T-helper 22 cell (primary cell): ENCODE measurements around the gene RBBP8.
"Not testable (repeated sequence)": the region's sequence is repeated elsewhere in the genome, so short reads cannot be mapped to it uniquely, and the experiment has no call there.

Source experiments
- DNase-seq: peaks from one replicate; pipeline ENCODE4 v3.0.0-alpha.2; 2020; ENCODE audit warnings: low read depth

The RBBP8 gene

DNA sequence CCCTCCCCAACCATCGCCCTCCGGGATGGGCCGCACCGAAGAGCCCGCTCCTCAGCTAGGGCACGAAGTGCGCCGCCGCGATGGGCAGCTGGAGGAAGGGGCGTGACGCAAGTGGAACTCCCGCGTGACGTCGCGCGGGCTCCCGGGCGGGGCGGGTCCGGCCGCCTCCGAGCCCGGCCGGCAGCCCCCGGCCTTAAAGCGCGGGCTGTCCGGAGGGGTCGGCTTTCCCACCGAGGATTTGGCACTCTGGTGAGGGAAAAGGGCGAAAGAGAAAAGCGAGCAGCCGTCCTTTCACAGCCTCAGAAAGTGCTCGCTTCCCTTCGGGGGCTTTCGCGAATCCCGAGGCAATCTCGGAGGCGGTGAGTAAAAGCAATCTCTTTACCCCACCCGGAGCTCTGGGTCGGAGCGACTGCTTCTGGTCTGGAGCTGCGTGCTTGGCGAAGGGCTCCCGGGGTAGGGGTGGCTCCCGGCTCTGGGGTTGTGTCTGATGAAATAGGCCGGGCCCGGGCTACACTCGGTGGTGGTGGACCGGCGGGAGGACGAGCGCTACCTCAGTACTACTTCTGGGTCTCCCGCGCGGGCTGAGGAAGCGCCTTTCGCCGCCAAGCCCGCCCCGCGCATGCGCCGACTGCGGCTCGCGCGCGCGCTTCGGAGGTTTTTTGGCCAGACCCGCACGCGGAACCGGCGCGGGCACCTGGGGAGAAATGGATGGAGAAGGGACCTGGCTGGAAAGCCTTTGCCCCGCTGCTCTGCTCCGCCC is at the start of gene RBBP8:
RBBP8 (plus strand) TSS at position 123 of the 760 bp plus-strand sequence. CDS start 3,524 bp downstream, outside the sequence.
- DNase-seq = peak; percentile 66

- DNase-seq = no peak
These were observed 49.3 kb upstream of the RBBP8 start for GRCh38 chr18:22883827-22884226.

DNA sequence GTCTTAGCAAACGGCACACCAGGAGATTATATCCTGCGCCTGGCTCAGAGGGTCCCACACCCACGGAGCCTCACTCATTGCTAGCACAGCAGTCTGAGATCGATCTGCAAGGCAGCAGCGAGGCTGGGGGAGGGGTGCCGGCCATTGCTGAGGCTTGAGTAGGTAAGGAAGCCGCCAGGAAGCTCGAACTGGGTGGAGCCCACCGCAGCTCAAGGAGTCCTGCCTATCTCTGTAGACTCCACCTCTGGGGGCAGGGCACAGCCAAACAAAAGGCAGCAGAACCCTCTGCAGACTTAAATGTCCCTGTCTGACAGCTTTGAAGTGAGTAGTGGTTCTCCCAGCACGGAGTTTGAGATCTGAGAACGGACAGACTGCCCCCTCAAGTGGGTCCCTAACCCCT is 47.4 kb upstream of the RBBP8 start:
- not testable (repeated sequence) for DNase-seq

- no peak for DNase-seq
These were observed 33.7 kb upstream of the RBBP8 start for GRCh38 chr18:22899421-22899820.

DNA sequence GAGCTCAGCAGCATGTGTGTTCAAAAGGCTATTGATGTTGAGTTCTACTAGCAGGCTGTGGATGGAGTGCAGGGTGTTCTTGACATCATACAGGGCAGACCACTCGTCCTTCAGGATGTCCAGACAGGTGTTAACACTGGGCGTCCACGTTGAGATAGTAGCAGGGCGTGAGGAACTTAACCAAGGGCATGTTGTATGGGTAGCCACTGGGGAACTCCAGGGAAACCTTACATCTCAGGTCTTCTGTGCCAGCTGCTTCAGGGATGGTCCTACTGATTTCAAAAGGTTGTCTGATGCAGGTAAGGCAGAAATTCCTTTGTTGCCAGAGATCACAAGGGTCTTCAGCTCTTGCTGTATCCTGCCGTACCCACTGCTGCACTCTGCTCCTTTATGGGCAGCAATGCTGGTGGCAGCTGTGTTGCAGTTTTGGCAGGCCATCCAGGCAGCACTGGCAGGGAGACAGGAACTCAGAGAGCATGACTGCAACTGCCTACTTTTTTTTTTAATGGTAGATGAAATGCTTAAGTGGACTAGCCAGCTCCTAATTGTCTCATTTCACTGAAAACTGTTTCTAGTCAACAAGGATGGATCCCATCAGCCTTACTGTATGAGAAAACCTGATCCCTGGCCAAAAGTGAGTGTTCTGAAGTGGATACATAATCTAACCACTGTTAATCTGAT is 32.4 kb upstream of the RBBP8 start:
- DNase-seq = no peak

GRCh38 chr18:22902093-22902492 is 31.0 kb upstream of the RBBP8 start:
- DNase-seq = no peak

DNA sequence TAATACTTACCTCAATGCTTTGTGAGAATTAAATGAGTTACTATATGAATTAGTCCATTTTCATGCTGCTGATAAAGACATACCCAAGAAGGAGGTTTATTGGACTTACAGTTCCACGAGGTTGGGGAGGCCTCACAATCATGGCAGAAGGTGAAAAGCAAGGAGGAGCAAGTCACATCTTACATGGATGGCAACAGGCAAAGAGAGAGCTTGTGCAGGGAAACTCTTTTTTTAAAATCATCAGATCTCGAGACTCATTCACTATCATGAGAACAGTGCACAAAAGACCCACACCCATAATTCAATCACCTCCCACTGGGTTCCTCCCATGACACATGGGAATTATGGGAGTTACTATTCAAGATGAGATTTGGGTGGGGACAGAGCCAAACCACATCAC is 29.9 kb upstream of the RBBP8 start:
- not testable (repeated sequence) for DNase-seq

DNA sequence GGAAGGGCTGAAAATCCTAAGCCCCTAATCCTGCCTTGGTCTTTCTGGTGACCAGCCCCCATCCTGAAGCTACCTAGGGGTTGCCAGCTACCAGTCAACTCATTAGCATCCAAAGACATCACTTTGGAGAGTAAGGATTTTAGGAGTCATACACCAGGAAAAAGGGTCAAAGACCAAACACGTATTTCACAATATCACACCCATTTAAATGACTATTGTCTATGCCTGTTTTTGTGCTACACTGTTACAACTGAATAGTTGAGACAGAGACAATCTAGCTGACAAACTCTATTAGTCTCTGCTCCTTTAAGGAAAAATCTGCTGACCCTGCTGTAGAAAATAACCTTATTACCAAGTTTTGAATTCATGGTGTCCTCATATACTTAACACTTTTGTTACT is 21.0 kb upstream of the RBBP8 start:
- no peak for DNase-seq

GRCh38 chr18:22912835-22913234 is 20.3 kb upstream of the RBBP8 start:
- DNase-seq = no peak

GRCh38 chr18:22913861-22914260 is 19.3 kb upstream of the RBBP8 start:
- no peak for DNase-seq

DNA sequence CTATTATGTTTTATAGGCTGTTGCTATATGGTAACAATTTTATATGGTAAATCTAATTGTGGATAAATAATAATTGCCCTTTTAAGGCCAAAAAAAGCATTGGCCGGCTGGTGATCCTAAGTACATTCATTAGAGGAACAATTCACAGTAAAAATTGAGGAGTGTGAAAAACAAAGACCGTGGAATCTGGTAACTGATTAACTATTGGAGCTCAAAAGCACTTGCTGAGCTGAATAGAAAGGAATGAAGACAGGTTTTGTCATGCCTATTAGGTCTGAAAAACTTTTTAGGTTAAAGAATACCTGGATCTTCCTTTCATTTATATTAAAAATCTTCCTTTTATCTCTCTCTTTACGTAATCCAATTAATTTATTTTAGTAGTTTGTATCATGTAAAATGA is 18.5 kb upstream of the RBBP8 start:
- no peak for DNase-seq

- DNase-seq = no peak
These were observed 17.8 kb upstream of the RBBP8 start for GRCh38 chr18:22915337-22915736.

GRCh38 chr18:22921772-22922171 is 11.4 kb upstream of the RBBP8 start:
- DNase-seq = no peak

DNA sequence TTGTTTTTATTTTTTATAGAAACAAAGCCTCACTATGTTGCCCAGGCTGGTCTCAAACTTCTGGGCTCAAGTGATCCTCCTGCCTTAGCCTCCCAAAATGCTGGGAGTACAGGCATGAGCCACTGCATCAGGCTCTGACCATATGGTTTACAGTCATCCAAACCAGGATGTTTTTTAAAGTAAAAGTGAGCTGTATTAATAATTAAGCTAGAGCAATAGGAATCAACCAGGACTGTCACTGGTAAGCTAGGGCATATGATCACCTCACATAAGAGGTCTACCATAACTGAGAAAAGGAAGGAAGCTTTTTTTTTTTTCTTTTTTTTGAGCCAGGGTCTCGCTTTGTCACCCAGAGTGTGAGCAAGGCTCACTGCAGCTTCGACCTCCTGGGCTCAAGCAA is 8.5 kb upstream of the RBBP8 start:
- DNase-seq = no peak

DNA sequence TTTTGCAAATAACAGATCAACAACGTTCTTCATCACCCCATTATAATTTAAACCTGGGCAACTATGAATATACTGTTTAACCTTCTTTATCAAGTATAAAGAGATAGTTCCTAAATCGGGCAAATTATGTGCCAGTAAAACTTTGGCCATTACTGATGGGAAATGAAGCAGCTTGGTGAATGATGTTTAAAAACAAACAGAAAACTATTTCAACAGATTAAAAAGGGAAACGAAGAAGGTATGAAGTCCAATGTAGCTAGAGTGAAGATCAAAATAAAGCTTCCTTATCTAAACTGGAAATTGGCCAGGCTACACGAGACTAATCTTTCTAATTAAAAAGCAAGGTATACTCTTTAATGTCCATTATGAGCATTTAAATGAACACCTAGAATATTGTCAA is 6.7 kb upstream of the RBBP8 start:
- no peak for DNase-seq

- no peak for DNase-seq
These were observed 4.8 kb upstream of the RBBP8 start for GRCh38 chr18:22928339-22928738.

DNA sequence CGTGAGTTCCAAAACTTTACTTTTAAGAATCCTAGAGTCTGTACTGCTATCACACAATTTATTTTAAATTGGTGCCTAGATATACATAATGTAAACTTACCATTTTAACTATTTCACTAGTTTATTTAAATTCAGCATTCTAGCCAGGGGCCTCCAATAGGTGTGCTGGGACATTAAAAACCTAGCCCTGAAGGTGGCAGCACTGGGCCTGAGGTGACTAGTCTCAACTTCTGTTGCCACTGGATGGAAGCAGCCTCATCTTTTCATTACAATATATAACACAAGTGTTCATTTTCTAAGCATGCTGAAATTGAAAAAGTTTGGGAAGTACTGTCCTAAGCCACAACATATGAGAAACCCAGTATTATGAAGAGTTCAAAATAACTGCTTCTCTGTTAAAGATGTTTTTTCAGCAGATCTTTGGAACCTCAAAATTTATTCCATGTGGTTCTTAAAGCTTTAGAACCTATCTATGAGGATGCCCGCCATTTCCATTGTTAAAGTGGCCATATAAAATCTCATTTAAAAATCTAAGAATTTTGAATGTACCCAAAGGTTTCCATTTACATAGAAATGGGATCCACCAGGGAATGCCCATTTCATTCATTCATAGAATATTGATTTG is 2.9 kb upstream of the RBBP8 start:
- peak; percentile 47 for DNase-seq

DNA sequence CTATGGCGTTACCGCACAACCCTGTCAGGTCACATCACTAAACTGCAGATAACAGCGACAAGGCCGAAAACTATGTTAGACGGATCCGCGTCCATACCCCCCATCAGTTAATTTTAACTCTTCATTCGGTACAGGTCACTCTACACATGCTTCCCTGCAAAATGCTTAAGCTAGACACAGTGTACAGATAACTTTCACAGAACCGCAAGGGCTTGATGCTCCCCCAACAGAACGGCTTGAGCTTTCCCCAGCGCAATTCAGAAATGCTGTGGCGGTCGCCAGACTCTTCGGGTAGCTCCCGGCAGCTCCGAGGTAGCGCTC is 283 bp upstream of the RBBP8 start:
- no peak for DNase-seq

- DNase-seq = no peak
These were observed 867 bp downstream of the RBBP8 start for GRCh38 chr18:22933966-22934423.

GRCh38 chr18:22934789-22935188 is 1.7 kb downstream of the RBBP8 start:
- no peak for DNase-seq

GRCh38 chr18:22935431-22935830 is 2.3 kb downstream of the RBBP8 start:
- no peak for DNase-seq

DNA sequence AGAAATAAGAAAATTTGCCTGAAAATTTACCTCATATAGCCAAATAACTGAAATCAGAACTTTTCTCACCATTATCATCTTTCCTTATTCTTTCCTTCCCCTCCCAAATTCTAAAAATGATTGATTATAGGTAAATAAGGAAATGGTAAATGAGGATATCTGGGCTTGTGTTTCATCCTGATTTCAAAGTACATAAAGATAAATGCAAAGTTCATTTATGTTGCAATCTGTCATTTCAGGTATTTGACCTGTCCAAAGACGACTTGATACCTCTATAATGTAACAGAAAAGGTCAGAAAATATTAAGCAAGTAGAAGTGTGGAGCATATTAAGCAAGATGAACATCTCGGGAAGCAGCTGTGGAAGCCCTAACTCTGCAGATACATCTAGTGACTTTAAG is 3.4 kb downstream of the RBBP8 start:
- no peak for DNase-seq

GRCh38 chr18:22939649-22940048 is 6.5 kb downstream of the RBBP8 start:
- DNase-seq = no peak
